ENCODE measurements around the gene BACE1. TPM values are rescaled to one million over a fixed set of nuclear protein-coding genes. Genes with fewer than 3 reads are reported as not detected.

Gene BACE1
- polyA plus RNA-seq, 1 of the 3 experiments (the other 2 are of a cell fraction) = 37.8 TPM

GRCh38 chr11:117303646-117304315 lies 12.3 kb downstream of the BACE1 start:
- ChIA-PET CTCF (interaction anchor here (2.4 kb wide), 1 partner anchor 12 kb away, joined by 8 read pairs; the partner anchor contains the start of gene BACE1), POLR2A (no interaction called here)
- H3F3A ChIP-seq (replicated peaks; ENCODE audit: insufficient read depth) = no peaks in the 10 kb centered on the region
- H4K20me1 ChIP-seq (ENCODE audit: insufficient read depth) = no peaks in the 10 kb centered on the region
- no peaks in the 10 kb centered on the region for H3K27me3 ChIP-seq (ENCODE audit: insufficient read depth)
- H3K9ac ChIP-seq = no peak overlapping the region
- DNase-seq = no peak
- no peaks in the 10 kb centered on the region for H3K9me3 ChIP-seq
- H3K4me2 ChIP-seq = no peak overlapping the region
- 0 out of 2 replicates have a peak, but pooled peaks cover 4% of the 10 kb centered on the region for H3K79me2 ChIP-seq (ENCODE audit: insufficient read depth)
- H3K4me1 ChIP-seq (ENCODE audit: control insufficient read depth in 1 of 2, insufficient read depth in 2 of 2, low read depth in 1 of 2, low read length in 1 of 2) = peaks cover 0 to 15% of the 10 kb centered on the region in 2 experiments; a peak in 1 of 4 replicates
- H3K36me3 ChIP-seq (replicated peaks in 1 of 2; ENCODE audit: control insufficient read depth in 1 of 2, insufficient read depth in 2 of 2, low read length in 1 of 2) = no peaks in the 10 kb centered on the region
- TF ChIP-seq JUND (IDR thresholded peaks at IDR 0.05) = no peak
- no peak for TF ChIP-seq EZH2phosphoT487 (IDR thresholded peaks at IDR 0.05; ENCODE audit: borderline replicate concordance, low read depth)
- TF ChIP-seq TEAD4 (IDR thresholded peaks at IDR 0.05; ENCODE audit: borderline replicate concordance, insufficient read depth) = no peak
- no peak for TF ChIP-seq USF1 (IDR thresholded peaks at IDR 0.05; ENCODE audit: borderline replicate concordance, low read depth)
- TF ChIP-seq RXRA (IDR thresholded peaks at IDR 0.05; ENCODE audit: borderline replicate concordance, low read depth) = no peak
- no peak for TF ChIP-seq EP300 (IDR thresholded peaks at IDR 0.05; ENCODE audit: borderline replicate concordance in 1 of 2, low read depth in 1 of 2, low read length in 1 of 2)
- TF ChIP-seq ELF1 (IDR thresholded peaks at IDR 0.05) = no peak
- no peak for TF ChIP-seq POLR2AphosphoS5 (IDR thresholded peaks at IDR 0.05; ENCODE audit: low read depth, low read length)
- TF ChIP-seq MXI1 (IDR thresholded peaks at IDR 0.05; ENCODE audit: low read depth, low read length) = no peak
- no peak for TF ChIP-seq FOSL2 (IDR thresholded peaks at IDR 0.05; ENCODE audit: borderline replicate concordance, low read depth)
- no peak for TF ChIP-seq RAD21 (IDR thresholded peaks at IDR 0.05; ENCODE audit: low read length)
- no peak for TF ChIP-seq GABPA (IDR thresholded peaks at IDR 0.05; ENCODE audit: low read depth)
- TF ChIP-seq USF2 (IDR thresholded peaks at IDR 0.05; ENCODE audit: borderline replicate concordance, low read depth, low read length) = no peak
- WGBS (ENCODE audit: low lambda C conversion rate) = 99% methylated on average over 5 of the region's 5 CpGs
- no peak overlapping the region for H3K27ac ChIP-seq (ENCODE audit: low read depth in 2 of 2, low read length in 1 of 2)
- no peak overlapping the region for H2AFZ ChIP-seq (ENCODE audit: low read depth)
- no peaks in the 10 kb centered on the region for H3K9me2 ChIP-seq
- H3K4me3 ChIP-seq (ENCODE audit: low read depth in 2 of 2, low read length in 1 of 2) = no peak overlapping the region

- ChIA-PET CTCF (interaction anchor here (2.4 kb wide), 1 partner anchor 12 kb away, joined by 8 read pairs; the partner anchor contains the start of gene BACE1), POLR2A (no interaction called here)
- Histone ChIP-seq H3K27me3 (ENCODE audit: insufficient read depth) (no peaks in the 10 kb centered on the region), H2AFZ (ENCODE audit: low read depth) (no peak overlapping the region), H3K4me2 (no peak overlapping the region), H3K27ac (ENCODE audit: low read depth in 2 of 2, low read length in 1 of 2) (no peak overlapping the region), H4K20me1 (ENCODE audit: insufficient read depth) (no peaks in the 10 kb centered on the region), H3F3A (replicated peaks; ENCODE audit: insufficient read depth) (no peaks in the 10 kb centered on the region), H3K9me3 (no peaks in the 10 kb centered on the region), H3K9me2 (no peaks in the 10 kb centered on the region), H3K79me2 (ENCODE audit: insufficient read depth) (0 out of 2 replicates have a peak, but pooled peaks cover 4% of the 10 kb centered on the region), H3K36me3 (replicated peaks in 1 of 2; ENCODE audit: control insufficient read depth in 1 of 2, insufficient read depth in 2 of 2, low read length in 1 of 2) (no peaks in the 10 kb centered on the region), H3K9ac (no peak overlapping the region), H3K4me3 (ENCODE audit: low read depth in 2 of 2, low read length in 1 of 2) (no peak overlapping the region), H3K4me1 (ENCODE audit: control insufficient read depth in 1 of 2, insufficient read depth in 2 of 2, low read depth in 1 of 2, low read length in 1 of 2) (peaks cover 0 to 15% of the 10 kb centered on the region in 2 experiments; a peak in 1 of 4 replicates)
- 50% methylated on average over 1 of the region's 4 CpGs for WGBS (ENCODE audit: low lambda C conversion rate)
- DNase-seq = no peak
- TF ChIP-seq USF1 (IDR thresholded peaks at IDR 0.05; ENCODE audit: borderline replicate concordance, low read depth) = no peak
- TF ChIP-seq FOXJ3 (CRISPR knock-in tag; IDR thresholded peaks at IDR 0.05) = no peak
- no peak for TF ChIP-seq GATA2 (CRISPR knock-in tag; IDR thresholded peaks at IDR 0.05)
- TF ChIP-seq FOXM1 (IDR thresholded peaks at IDR 0.05; ENCODE audit: low read depth) = no peak
- no peak for TF ChIP-seq USF2 (IDR thresholded peaks at IDR 0.05; ENCODE audit: borderline replicate concordance, low read depth, low read length)
- no peak for TF ChIP-seq MAX (IDR thresholded peaks at IDR 0.05; ENCODE audit: low read depth)
- no peak for TF ChIP-seq NRF1 (IDR thresholded peaks at IDR 0.05; ENCODE audit: low read depth, low read length)
- TF ChIP-seq TEAD4 (IDR thresholded peaks at IDR 0.05; ENCODE audit: borderline replicate concordance, insufficient read depth) = no peak
- TF ChIP-seq CTCF (IDR thresholded peaks at IDR 0.05) = no peak
- TF ChIP-seq TAF1 (IDR thresholded peaks at IDR 0.05; ENCODE audit: borderline replicate concordance, low read depth, low read length) = no peak
- no peak for TF ChIP-seq RFX5 (IDR thresholded peaks at IDR 0.05; ENCODE audit: low read length)
- no peak for TF ChIP-seq SIN3A (IDR thresholded peaks at IDR 0.05; ENCODE audit: borderline replicate concordance, low read depth, low read length)
- no peak for TF ChIP-seq YY1 (IDR thresholded peaks at IDR 0.05; ENCODE audit: low read depth)
Measured at GRCh38 chr11:117303101-117303500, 13.0 kb downstream of the BACE1 start.

Data from SK-N-SH (cell line).